Central memory CD8-positive, alpha-beta T cell (primary cell): Measurements from ENCODE around the gene PTPN9.

Source experiments
- ATAC-seq: fragments of 150-1000 bp; cut with Tn5 transposase; replicated peaks from 2 replicates; pipeline ENCODE4 v1.10.0; 2022; ENCODE audit warnings: mild to moderate bottlenecking, moderate FRiP score, moderate number of reproducible peaks; ENCODE audit not compliant: poor library complexity, severe bottlenecking; ENCODE audit errors: extremely low read depth
- DNase-seq, 2 donors: peaks; one replicate each; pipeline ENCODE4 v3.0.0; 2021; ENCODE audit warnings: low spot score in 2 of 2
- H3K27ac Mint-ChIP-seq: one replicate; pipeline ENCODE4 v1.8.0; 2022; ENCODE audit warnings: low read depth, mild to moderate bottlenecking, moderate library complexity, mixed read lengths
- H3K27me3 Mint-ChIP-seq: one replicate; pipeline ENCODE4 v1.8.0; 2022; ENCODE audit warnings: mixed read lengths
- H3K36me3 Mint-ChIP-seq: one replicate; pipeline ENCODE4 v1.8.0; 2022; ENCODE audit warnings: mild to moderate bottlenecking, moderate library complexity, mixed read lengths; ENCODE audit not compliant: insufficient read depth
- H3K4me1 Mint-ChIP-seq: one replicate; pipeline ENCODE4 v1.8.0; 2022; ENCODE audit warnings: mixed read lengths
- H3K4me3 Mint-ChIP-seq: one replicate; pipeline ENCODE4 v1.8.0; 2022; ENCODE audit warnings: mild to moderate bottlenecking, moderate library complexity, mixed read lengths
- H3K9me3 Mint-ChIP-seq: one replicate; pipeline ENCODE4 v1.8.0; 2022; ENCODE audit warnings: mixed read lengths

The PTPN9 gene

DNA sequence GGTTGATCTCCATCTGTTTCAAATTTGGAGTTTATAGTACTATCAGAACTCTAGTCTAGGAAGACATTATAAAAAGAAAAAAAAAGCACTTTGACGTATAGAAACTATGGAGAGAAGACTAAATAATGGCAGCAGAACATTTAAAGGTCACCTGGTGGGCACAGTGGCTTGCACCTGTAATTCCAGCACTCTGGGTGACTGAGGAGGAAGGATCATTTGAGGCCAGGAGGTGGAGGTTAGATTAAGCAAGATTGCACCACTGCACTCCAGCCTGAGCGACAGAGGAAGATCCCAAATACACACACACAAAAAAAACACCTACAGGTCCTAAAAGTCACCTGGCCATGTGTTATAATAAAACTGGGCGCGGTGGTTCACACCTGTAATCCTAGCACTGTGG, 141.4 kb downstream of the PTPN9 start:
- Mint-ChIP-seq H3K9me3 (no peaks in the 10 kb centered on the region), H3K36me3 (peaks cover 35% of the 10 kb centered on the region), H3K27ac (peak overlapping the region; percentile 54), H3K4me1 (peaks cover 52% of the 10 kb centered on the region), H3K27me3 (no peaks in the 10 kb centered on the region), H3K4me3 (no peak overlapping the region)
- ATAC-seq (no peak), DNase-seq (no peak)

DNA sequence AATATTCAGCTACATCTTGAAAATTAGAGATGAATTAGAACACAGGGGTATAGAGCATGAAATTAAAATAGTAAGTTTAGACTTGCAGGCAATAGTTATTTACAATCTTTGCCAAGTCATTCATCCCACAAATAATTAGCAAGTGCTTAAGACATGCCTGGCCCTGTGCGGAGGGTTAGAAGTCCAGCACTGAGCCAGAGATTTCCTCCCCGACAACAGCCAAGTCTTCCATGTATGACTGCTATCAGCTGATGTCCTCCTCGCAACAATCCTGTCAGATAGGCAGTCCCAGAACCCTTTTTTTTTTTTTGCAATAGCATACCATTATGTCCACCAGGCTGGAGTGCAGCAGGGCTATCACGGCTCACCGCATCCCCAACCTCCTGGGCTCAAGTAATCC, 142.2 kb downstream of the PTPN9 start:
- ATAC-seq, result no peak
- no peak overlapping the region for H3K4me3 Mint-ChIP-seq
- no peaks in the 10 kb centered on the region for H3K27me3 Mint-ChIP-seq
- H3K4me1 Mint-ChIP-seq, result peaks cover 52% of the 10 kb centered on the region
- peak overlapping the region; percentile 42 for H3K27ac Mint-ChIP-seq
- DNase-seq, result no peak
- no peaks in the 10 kb centered on the region for H3K9me3 Mint-ChIP-seq
- H3K36me3 Mint-ChIP-seq, result peaks cover 33% of the 10 kb centered on the region

DNA sequence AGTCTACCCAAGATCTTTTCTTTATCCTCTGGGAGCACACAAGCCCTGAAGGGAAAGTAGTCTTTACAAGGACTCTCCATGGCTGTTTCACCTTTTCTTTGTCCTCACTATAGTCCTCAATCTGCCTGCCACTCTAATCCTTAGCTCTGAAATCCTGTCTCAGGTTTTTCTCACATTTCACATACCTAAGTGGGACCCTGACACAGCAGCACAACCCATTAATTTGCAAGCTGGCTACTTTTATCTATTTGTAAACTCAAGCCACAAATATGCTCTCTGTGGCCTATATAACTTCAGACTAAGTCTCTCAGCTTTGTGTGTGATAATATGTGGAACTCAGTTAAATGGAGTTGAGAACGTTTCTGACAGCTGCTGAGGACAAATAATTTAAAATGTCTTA, 147.4 kb downstream of the PTPN9 start:
- Mint-ChIP-seq H3K4me1 (peaks cover 36% of the 10 kb centered on the region), H3K9me3 (no peaks in the 10 kb centered on the region), H3K27me3 (no peaks in the 10 kb centered on the region), H3K4me3 (no peak overlapping the region), H3K36me3 (peaks cover 46% of the 10 kb centered on the region), H3K27ac (peak overlapping the region; percentile 73)
- DNase-seq, result no peak
- ATAC-seq, result no peak

DNA sequence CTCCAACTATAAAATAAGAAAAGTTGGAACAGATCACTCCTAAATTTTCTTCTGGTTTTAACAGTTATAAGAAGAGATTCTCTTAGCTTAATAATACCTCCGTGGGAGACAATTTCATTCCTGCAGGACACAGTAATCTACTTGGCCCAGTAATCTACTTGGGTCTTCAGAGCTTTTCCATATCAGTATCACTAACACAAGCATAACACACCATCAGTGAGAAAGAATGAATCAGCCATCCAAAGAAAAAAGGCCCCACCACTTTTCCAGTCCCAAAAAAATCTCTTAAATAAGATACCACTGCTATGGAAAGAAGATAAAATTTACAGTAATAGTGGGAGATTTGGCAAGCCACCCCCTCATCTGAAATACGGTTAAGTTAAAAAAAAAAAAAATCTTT, 147.8 kb downstream of the PTPN9 start:
- no peaks in the 10 kb centered on the region for H3K9me3 Mint-ChIP-seq
- peaks cover 46% of the 10 kb centered on the region for H3K36me3 Mint-ChIP-seq
- ATAC-seq (no peak), DNase-seq (no peak)
- H3K4me3 Mint-ChIP-seq, result no peak overlapping the region
- H3K4me1 Mint-ChIP-seq, result peaks cover 32% of the 10 kb centered on the region
- H3K27ac Mint-ChIP-seq, result peak overlapping the region; percentile 73
- H3K27me3 Mint-ChIP-seq, result no peaks in the 10 kb centered on the region

DNA sequence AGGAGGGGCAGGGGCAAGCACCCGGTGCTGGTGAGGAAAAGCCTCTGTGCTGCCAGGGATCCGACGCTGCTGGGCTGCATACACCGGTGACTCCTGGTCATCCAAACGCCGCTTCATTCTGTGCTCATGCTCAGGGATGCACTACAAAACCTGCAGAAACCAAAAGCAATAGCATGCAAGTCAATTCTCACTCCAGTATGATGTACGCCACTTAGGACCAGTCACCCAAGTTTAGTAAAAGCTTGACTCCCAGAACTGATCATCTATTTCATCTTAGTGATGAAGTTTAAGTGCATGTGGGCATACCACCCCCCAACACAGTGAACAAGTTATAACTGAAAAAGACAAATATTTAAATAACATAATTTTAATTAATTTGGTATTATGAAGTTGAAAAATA, 148.9 kb downstream of the PTPN9 start:
- Mint-ChIP-seq H3K27ac (no peak overlapping the region), H3K4me1 (peaks cover 29% of the 10 kb centered on the region), H3K9me3 (no peaks in the 10 kb centered on the region), H3K27me3 (no peaks in the 10 kb centered on the region), H3K36me3 (peaks cover 44% of the 10 kb centered on the region), H3K4me3 (no peak overlapping the region)
- DNase-seq, result no peak
- no peak for ATAC-seq

DNA sequence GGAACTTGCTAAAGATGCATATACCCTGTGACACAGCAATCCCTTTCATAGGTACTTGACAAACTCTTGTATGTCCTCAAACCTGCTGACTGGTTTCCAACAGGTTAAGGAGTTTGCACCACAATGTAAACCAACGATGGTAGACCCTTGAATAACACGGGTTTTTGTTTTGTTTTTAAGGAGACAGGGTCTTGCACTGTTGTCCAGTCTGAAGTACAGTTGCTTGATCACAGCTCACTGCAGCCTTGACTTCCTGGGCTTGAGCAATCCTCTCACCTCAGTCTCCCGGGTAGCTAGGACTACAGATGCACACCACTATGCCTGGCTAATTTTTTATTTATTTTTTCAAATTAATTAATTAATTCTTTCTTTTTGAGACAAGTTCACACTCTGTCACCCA, 151.0 kb downstream of the PTPN9 start:
- no peaks in the 10 kb centered on the region for H3K9me3 Mint-ChIP-seq
- H3K27ac Mint-ChIP-seq, result no peak overlapping the region
- peaks cover 49% of the 10 kb centered on the region for H3K36me3 Mint-ChIP-seq
- no peak overlapping the region for H3K4me3 Mint-ChIP-seq
- DNase-seq (no peak), ATAC-seq (no peak)
- H3K4me1 Mint-ChIP-seq, result peaks cover 21% of the 10 kb centered on the region
- no peaks in the 10 kb centered on the region for H3K27me3 Mint-ChIP-seq

DNA sequence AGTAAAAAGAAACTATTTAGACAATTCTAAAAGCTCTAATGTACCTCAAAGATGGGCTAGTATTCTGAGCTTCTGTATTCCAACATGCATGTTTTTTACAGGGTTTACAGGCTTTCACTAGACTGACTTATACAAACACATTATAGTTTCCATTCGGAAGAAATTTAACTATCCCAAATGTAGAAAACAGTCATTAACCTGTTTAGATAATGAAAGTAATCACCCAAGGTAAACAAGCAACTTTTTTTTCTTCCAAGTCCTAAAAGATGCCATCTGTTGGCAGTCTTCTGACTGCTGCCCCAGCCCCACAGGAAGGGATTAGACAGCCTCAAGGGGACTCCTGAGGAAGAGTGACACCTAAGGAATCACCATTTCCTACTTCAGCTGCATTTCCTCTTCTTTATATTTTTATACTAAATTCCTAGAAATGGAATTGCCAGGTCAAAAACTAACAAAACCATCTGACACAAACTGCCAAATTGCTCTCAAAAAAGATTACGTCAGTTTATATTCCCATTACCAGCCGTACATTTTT, 153.1 kb downstream of the PTPN9 start:
- Mint-ChIP-seq H3K9me3 (no peaks in the 10 kb centered on the region), H3K36me3 (peaks cover 61% of the 10 kb centered on the region), H3K27me3 (no peaks in the 10 kb centered on the region), H3K27ac (peak overlapping the region; percentile 74), H3K4me1 (peaks cover 24% of the 10 kb centered on the region), H3K4me3 (no peak overlapping the region)
- ATAC-seq, result no peak
- no peak for DNase-seq

DNA sequence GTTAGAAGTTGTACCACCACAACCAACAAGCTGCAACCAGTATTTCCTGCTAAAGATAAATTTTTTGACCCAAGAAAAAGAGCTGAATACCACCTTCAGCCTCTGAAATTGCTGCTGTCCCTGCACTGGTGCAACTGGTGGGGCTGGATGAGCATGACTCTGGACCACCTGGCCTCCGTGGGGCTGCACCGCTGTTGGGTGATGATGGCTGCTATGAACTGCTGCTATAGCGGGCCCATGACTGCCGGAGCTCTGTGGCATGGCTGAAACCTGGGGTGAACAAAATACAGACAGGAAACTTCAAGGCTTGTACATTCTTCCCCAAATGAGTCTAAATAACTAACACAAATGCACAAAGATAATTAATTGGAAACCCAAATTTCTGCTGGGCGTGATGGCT, 156.6 kb downstream of the PTPN9 start:
- Mint-ChIP-seq H3K36me3 (peaks cover 52% of the 10 kb centered on the region), H3K4me3 (no peak overlapping the region), H3K9me3 (no peaks in the 10 kb centered on the region), H3K27ac (peak overlapping the region; percentile 44), H3K4me1 (peaks cover 11% of the 10 kb centered on the region), H3K27me3 (no peaks in the 10 kb centered on the region)
- no peak for DNase-seq
- ATAC-seq, result no peak

DNA sequence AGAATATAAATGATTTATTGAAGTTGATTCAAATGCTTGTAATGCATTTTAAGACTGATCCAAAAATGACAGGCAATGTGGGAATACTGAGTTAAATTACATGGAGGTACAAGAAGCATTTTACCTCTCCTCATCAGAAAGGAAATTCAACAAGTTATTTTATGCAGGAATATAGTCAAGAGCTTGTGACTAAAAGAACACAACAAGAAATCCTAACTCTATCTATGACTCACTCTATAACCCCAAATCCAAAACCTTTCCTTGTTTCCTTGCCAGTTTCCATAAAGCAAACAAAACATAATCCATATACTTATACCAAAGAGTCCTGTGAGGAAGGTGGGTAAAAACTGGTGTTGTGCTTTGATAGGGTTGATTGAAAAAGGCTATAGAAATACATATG, 158.4 kb downstream of the PTPN9 start:
- DNase-seq, result no peak
- H3K9me3 Mint-ChIP-seq, result no peaks in the 10 kb centered on the region
- no peaks in the 10 kb centered on the region for H3K27me3 Mint-ChIP-seq
- no peak for ATAC-seq
- peaks cover 45% of the 10 kb centered on the region for H3K36me3 Mint-ChIP-seq
- no peak overlapping the region for H3K4me3 Mint-ChIP-seq
- H3K27ac Mint-ChIP-seq, result no peak overlapping the region
- peaks cover 11% of the 10 kb centered on the region for H3K4me1 Mint-ChIP-seq

DNA sequence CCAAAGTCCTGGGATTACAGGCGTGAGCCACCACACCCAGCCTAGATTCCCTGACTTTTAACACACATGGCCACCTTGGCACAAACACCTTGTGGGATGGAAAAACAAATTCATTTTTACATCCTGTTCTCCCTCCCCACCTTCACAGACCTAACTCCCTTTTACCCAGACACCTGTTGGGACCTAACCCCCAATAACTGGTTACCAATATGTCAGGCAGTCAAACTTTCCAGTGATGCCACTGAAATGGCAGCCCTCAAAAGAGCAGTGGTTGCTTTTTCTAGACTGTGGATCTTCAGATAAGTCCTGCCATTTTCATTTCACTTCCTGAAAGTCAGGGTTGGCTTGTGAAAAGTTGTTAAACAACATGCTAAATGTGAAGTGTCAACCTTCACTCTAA, 162.5 kb downstream of the PTPN9 start:
- Mint-ChIP-seq H3K9me3 (no peaks in the 10 kb centered on the region), H3K27me3 (no peaks in the 10 kb centered on the region), H3K27ac (no peak overlapping the region), H3K36me3 (peaks cover 38% of the 10 kb centered on the region), H3K4me3 (no peak overlapping the region), H3K4me1 (peaks cover 10% of the 10 kb centered on the region)
- DNase-seq (no peak), ATAC-seq (no peak)
